ENCODE data around the gene KSR1.

DNA sequence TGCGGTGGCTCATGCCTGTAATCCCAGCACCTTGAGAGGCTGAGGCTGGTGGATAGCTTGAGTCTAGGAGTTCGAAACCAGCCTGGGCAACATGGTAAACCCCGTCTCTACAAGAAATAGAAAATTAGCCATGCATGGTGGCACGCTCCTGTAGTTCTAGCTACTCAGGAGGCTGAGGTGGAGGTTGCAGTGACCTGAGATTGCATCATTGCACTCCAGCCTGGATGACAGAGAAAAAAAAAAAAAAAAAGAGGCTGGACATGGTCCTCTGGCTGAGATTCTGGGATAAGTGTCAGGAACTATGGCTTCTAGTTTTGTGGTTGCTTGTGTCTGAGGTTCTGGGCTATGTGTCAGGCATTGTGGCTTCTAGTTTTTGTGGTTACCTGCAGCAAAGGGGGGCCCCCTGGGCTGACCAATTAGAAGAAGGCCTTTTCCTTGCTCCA is 7.0 kb downstream of the KSR1 start:
- TF ChIP-seq, protein P1, sequence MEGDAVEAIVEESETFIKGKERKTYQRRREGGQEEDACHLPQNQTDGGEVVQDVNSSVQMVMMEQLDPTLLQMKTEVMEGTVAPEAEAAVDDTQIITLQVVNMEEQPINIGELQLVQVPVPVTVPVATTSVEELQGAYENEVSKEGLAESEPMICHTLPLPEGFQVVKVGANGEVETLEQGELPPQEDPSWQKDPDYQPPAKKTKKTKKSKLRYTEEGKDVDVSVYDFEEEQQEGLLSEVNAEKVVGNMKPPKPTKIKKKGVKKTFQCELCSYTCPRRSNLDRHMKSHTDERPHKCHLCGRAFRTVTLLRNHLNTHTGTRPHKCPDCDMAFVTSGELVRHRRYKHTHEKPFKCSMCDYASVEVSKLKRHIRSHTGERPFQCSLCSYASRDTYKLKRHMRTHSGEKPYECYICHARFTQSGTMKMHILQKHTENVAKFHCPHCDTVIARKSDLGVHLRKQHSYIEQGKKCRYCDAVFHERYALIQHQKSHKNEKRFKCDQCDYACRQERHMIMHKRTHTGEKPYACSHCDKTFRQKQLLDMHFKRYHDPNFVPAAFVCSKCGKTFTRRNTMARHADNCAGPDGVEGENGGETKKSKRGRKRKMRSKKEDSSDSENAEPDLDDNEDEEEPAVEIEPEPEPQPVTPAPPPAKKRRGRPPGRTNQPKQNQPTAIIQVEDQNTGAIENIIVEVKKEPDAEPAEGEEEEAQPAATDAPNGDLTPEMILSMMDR (IDR thresholded peaks at IDR 0.05) = no peak
- TF ChIP-seq POLR2A (IDR thresholded peaks at IDR 0.05) = no peak
